A549 (cell line): ENCODE measurements around the gene ZGPAT.

Source experiments
- BHLHE40 ChIP-seq: IDR thresholded peaks from 2 replicates; pipeline ENCODE4 v1.6.1; 2012; ENCODE audit warnings: low read depth, low read length, inconsistent platforms
- CBX8 ChIP-seq: fragments of 200-600 bp; sonication (generic); IDR thresholded peaks from 2 replicates; pipeline ENCODE4 v1.6.1; 2016
- CTCF ChIP-seq: fragments of >200 bp; sonication (Bioruptor Twin); formaldehyde crosslinking; IDR thresholded peaks from 3 replicates; pipeline ENCODE4 v1.5.1; 2016
- EP300 ChIP-seq, 2 experiments: fragments of >200 bp; sonication (Bioruptor Twin); formaldehyde crosslinking; IDR thresholded peaks; 2 replicates in 1 of 2; 3 replicates in 1 of 2; pipeline ENCODE4 v1.6.1; 2016 to 2017
- MAX ChIP-seq: IDR thresholded peaks from 2 replicates; pipeline ENCODE4 v1.6.1; 2012
- NR3C1 ChIP-seq: fragments of >200 bp; sonication (Bioruptor Twin); formaldehyde crosslinking; IDR thresholded peaks from 3 replicates; pipeline ENCODE4 v1.6.1; 2017
- PBX3 ChIP-seq: IDR thresholded peaks from 2 replicates; pipeline ENCODE4 v1.6.1; 2012
- POLR2A ChIP-seq: IDR thresholded peaks from 2 replicates; pipeline ENCODE4 v1.6.1; 2012; ENCODE audit warnings: mild to moderate bottlenecking, low read length
- RAD21 ChIP-seq, 2 experiments: fragments of >200 bp in 1 of 2; sonication (Bioruptor Twin) in 1 of 2; formaldehyde crosslinking in 1 of 2; IDR thresholded peaks in 1 of 2; conservative IDR thresholded peaks in 1 of 2; 2 replicates in 1 of 2; 3 replicates in 1 of 2; pipeline ENCODE4 v1.6.1; 2012 to 2018; ENCODE audit warnings: inconsistent platforms in 1 of 2
- RNF2 ChIP-seq: fragments of 200-600 bp; sonication (generic); IDR thresholded peaks from 2 replicates; pipeline ENCODE4 v1.6.1; 2016; ENCODE audit warnings: low read depth, mild to moderate bottlenecking, antibody characterized with exemption, moderate library complexity, borderline replicate concordance
- SMC3 ChIP-seq: fragments of >200 bp; sonication (Bioruptor Twin); formaldehyde crosslinking; IDR thresholded peaks from 3 replicates; pipeline ENCODE4 v1.6.1; 2018; ENCODE audit warnings: inconsistent platforms
- USF2 ChIP-seq: fragments of 450-650 bp; IDR thresholded peaks from 2 replicates; pipeline ENCODE4 v1.6.1; 2014; ENCODE audit warnings: antibody characterized with exemption

GRCh38 chr20:63752411-63753101, 44.7 kb downstream of the ZGPAT start:
- TF ChIP-seq RNF2 (no peak), POLR2A (no peak), EP300 (IDR thresholded peaks at IDR 0.05) (no peak), BHLHE40 (no peak), RAD21 (conservative IDR thresholded peaks at IDR 0.05 in 1 of 2, IDR thresholded peaks at IDR 0.05 in 1 of 2) (no peak), SMC3 (no peak), CTCF (no peak), CBX8 (no peak), USF2 (no peak), NR3C1 (no peak), PBX3 (no peak), MAX (no peak)
